HCEC 1CT (cell line): ENCODE results near the gene FAM120B.
"Not testable (repeated sequence)": the region's sequence is repeated elsewhere in the genome, so short reads cannot be mapped to it uniquely, and the experiment has no call there.

Experiments used
- DNase-seq: peaks from one replicate; pipeline ENCODE4 v3.0.0-alpha.2; 2017

The FAM120B gene, protein sequence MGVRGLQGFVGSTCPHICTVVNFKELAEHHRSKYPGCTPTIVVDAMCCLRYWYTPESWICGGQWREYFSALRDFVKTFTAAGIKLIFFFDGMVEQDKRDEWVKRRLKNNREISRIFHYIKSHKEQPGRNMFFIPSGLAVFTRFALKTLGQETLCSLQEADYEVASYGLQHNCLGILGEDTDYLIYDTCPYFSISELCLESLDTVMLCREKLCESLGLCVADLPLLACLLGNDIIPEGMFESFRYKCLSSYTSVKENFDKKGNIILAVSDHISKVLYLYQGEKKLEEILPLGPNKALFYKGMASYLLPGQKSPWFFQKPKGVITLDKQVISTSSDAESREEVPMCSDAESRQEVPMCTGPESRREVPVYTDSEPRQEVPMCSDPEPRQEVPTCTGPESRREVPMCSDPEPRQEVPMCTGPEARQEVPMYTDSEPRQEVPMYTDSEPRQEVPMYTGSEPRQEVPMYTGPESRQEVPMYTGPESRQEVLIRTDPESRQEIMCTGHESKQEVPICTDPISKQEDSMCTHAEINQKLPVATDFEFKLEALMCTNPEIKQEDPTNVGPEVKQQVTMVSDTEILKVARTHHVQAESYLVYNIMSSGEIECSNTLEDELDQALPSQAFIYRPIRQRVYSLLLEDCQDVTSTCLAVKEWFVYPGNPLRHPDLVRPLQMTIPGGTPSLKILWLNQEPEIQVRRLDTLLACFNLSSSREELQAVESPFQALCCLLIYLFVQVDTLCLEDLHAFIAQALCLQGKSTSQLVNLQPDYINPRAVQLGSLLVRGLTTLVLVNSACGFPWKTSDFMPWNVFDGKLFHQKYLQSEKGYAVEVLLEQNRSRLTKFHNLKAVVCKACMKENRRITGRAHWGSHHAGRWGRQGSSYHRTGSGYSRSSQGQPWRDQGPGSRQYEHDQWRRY

DNA sequence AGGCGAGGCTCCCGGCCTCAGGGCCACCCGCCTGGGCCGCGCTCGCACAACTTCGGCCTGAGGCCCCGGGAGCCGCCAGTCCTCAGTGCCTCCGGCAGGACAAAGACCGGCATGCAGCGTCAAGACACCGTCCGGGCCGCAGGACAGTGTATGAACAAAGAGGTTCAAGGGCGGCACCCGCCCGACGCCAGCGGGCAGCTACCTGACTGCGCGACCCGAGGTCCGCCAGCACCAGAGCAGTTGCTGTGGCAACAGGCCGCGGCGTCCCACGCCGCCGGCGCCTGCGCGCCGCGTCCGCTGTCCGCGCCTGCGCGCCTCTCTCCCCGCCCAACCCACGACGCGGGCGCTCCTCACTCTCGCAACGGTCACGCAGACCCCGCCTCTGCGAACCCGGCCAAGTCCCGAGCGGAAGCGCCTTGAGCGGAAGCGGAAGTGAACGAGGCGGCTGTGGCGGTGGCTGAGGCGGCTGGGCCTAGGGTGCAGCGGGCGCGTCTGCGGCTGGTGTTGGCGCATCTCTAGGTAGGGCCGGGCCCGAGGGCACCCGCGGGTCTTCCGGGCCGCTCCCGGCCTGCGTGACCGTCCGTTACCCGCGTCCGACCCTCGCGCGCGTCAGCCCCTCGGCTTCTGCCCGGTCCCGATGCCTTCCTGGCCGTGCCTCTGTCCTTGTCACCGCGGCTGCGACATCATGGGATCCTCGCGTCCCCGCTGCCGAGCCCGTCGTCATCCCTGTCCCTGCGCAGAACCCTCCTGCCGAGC lies at the start of gene FAM120B:
TSS of gene FAM120B (plus strand) at position 435 of the 756 bp plus-strand sequence. CDS start 10,633 bp downstream, outside the sequence.
- peak; percentile 93 for DNase-seq

DNA sequence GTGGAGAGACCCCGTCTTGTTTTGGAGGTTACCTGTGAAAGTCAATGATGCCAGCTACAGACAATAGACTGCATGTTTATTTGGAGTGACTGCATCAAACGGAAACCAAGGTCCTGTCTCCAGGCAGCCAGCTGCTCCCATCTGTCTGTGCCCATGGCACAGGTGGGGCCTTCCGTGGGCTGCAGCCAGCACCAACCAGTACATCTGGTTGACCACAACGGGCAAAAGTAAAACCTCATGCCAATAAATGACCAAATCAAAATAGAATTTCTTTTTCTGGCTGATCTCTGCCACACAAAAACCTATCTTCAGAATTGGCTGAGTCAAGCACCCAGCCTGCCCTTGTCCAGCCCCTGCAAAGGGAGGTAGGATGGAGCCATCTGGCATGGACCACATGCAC lies 49.2 kb upstream of the FAM120B start:
- no peak for DNase-seq

DNA sequence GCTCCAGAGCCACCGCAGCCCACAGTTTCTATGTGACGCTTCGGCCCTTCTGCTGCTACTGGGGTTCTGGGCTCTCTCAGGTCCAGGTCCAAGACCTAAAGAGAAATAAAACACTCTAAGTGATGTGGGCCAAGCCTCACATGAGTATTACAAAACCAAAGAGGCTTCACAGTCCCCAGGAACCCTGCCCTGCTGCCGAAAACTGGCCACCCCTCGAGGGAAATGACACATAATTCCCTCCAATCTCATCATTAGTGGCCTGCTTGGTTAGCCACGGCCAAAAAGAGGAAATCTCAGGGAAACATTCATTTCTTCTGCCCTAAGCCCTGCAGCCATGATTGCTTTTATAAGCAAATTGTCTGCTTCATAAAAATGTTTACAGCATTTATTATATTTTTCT lies 48.2 kb upstream of the FAM120B start:
- no peak for DNase-seq

DNA sequence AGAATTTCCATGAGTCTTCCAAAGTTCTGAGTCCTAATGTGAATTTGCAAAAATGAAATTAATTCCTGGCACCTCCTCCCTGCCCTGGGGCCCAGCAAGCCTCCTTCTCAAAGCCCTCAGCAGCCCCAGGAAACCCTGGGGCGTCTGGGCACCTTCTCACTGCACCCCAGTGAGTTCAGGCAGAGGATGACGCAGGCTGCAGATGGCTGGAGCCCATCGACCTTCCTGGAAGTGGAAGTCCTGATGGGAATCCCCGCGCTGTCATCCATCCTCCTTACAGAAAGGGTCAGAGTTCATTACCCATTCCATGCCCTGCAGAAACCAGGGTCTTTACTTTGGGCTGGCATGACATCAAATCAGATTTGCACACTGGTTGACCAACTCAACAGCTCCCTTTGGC lies 47.3 kb upstream of the FAM120B start:
- DNase-seq, result no peak

DNA sequence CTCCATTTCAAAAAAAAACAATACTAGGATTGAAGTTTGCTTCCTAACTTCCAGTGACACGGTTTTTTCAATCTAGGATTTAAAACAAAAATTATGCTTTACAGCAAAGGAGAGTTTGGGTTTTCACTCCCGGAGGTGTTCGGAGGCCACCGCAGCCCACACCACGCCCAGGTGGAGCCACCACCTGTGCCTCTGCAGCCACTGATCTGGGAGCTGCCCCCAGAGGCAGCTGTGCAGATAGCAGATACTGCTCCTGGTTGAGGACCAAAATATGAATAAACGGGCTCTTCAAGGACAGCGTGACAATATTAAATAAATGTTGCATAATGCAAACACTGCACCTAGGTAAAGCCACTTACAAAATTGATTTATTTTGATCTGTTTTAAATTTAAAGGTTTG lies 45.9 kb upstream of the FAM120B start:
- no peak for DNase-seq

DNA sequence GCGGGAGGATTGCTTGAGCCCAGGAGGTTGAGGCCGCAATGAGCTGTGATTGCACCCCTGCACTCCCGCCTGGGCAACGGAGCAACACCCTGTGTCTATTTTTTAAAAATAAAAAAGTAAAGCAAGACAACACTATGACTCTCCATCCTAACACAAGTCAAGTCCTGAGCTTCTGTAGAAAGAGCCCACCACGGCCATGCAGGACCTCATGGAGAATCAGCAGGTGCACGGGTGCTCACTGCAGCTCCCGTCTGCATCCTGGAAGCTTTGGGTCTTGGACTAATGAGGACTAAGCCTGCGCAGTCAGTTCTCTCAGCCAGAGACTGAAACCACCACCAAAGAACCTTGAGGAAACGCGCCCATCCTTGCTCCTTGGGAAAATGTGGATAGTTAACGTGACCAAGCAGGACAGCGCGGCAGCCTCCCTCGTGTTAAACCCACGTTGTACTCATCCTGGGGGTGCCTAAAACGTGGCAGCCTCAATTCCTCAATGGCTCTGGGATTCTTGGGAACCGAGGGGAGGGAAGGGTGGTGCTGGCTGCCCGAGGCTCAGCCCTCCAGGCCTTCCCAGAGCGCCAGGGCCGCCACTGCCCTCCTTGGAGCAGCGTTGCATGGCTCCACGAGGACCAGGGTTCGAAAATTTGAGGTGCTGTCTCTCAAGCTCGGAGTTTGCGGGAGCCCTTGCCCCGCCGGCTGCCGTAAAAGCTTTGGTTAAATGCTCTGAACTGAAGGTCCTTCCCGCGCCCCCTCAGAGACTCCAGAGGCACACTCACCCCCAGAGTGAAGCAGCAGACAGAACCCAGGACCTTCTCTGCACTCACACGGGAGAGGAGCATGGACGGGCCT lies 44.7 kb upstream of the FAM120B start:
- no peak for DNase-seq

DNA sequence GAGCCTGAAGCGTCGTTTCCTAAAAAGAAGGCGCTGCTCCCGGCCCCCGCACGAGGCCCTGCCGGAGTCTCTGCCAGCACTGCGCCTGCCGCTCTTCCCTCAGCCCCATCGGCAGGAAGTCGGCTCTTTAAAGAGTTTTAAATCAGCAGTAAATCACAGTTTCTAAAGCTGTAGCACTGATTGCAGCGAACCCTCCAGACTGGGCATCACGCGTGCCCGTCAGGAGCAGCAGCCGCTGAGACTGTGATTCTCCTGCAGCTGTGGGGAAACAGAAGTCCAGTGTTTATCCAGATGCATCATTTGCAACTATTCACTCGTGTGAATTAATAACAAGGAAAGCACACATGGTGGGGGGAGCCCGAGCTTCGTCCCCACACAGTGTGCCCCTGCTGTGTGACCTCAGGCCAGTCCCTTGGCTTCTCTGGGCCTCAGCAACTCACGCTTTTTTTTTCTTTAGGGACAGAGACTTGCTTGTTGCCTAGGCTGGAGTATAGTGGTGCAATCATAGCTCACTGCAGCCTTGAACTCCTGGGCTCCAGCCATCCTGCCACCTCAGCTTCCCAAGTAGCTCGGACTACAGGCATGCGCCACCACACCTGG lies 44.0 kb upstream of the FAM120B start:
- no peak for DNase-seq

DNA sequence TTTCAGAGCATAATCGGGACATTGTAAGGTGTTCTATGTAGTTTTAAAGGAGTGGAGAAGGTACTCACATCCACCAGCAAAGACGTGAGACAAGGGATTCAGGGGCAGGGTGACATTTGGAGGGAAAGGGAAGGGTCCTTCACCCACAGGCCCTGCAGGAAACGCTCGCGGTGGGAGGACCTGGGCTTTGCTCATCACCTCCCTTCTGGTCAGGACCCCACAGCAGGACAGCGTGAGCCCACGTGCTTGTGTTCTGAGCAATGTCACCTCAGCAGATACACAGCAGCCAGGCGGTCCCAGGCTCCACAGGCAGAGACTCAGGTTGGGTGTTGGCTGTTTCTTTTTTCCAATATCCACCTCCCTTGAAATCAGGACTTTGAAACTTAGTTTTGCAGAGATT lies 43.1 kb upstream of the FAM120B start:
- DNase-seq, result no peak

DNA sequence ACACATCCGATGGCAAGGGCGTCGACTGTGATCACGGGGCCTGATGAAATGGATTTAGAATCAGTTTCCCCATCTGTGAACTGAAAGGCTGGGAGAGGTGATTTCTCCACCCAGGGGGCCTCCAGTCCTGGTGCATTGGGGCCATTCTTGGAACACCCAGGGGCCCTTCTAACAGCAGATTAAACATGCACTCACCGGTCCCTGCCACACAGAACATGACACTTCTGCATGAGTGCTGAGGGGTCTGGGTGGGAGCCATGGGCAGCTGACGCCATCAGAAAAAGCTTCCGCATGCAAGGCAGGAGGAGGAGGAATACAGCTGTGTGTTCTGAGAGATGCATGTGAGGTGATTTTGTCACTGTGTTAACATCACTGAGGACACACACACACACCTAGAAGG lies 42.5 kb upstream of the FAM120B start:
- DNase-seq, result no peak

DNA sequence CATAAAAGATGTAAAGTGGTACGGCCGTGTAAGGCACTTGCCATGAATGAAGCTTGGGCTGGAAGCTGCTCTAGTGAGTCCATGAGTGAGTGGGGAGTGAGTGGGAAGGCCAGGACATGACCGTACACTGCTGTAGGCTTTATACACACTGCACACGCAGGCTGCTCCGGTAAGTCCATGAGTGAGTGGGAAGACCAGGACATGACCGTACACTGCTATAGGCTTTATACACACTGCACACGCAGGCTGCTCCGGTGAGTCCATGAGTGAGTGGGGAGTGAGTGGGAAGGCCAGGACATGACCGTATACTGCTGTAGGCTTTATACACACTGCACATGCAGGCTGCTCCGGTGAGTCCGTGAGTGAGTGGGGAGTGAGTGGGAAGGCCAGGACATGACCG lies 41.9 kb upstream of the FAM120B start:
- DNase-seq, result not testable (repeated sequence)

DNA sequence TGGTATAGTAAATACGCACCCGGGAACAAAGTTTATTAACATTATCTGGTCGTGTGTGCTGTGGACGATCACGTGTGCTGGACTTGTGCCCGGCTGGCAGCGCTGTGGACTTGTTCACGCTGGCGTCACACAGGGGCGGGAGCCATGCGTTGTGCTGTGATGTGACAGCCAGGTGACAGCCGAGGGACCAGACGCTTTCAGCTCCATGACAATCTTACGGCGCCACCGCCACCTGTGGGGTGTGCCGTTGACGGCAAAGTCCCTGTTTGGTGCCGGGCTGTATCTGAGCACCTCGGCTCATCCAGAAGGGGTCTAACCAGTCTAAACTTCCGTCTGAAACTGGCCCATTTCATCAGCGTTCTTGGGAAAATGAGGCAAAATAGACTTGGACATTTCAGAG lies 40.9 kb upstream of the FAM120B start:
- no peak for DNase-seq

DNA sequence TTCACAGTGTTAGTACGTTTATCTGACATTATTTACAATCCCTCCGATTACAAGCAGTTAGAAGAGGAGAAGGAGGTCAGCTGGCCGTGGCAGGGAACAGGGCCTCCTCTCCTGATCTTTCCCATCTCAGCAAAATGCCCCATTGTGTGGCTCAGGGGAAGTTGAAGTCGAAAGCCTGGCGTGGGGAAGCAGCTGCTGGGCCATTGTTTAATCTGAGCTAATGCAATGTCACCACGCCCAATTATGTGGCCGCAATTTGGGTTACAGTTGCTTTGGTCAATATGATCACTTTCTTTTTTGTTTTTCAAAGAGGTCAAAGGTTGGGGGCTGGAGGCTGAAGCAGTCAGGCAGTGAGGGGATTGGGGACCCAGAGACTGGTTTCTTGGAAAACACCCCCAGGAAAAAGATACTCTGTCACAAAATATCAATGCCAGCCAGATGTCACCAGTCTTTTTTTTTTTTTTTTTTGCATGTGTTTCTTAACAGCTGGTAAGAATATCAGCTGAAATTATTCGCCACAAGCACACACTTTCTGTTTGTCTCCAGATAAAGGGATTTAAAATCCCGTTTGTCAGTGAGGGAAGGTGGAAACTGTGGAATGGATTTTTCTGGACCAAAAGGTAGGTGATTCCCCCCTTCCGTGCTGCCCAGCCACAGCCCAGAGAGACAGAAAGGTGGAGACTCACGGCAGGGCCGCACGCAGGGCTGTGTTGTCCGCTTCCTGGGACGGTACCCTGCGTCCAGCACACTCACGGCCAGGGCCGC lies 40.3 kb upstream of the FAM120B start:
- DNase-seq, result no peak

DNA sequence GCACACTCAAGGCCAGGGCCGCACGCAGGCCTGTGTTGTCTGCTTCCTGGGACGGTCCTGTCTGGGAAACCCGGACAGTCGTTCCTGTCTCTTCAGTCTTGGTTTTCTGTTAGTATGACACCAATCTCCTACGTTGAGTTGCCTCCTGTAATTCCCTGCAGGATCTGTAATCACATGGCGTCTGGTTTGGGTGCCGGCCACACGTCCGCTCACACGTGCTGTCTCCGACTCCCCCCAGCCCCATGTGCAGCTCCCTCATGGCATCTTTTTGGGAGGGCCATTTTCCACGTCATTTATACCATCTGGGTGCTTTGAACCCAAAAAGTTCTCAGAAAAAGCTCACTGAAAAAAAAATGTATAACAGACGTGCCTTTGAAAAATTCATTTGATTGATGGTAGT lies 38.9 kb upstream of the FAM120B start:
- DNase-seq, result no peak

DNA sequence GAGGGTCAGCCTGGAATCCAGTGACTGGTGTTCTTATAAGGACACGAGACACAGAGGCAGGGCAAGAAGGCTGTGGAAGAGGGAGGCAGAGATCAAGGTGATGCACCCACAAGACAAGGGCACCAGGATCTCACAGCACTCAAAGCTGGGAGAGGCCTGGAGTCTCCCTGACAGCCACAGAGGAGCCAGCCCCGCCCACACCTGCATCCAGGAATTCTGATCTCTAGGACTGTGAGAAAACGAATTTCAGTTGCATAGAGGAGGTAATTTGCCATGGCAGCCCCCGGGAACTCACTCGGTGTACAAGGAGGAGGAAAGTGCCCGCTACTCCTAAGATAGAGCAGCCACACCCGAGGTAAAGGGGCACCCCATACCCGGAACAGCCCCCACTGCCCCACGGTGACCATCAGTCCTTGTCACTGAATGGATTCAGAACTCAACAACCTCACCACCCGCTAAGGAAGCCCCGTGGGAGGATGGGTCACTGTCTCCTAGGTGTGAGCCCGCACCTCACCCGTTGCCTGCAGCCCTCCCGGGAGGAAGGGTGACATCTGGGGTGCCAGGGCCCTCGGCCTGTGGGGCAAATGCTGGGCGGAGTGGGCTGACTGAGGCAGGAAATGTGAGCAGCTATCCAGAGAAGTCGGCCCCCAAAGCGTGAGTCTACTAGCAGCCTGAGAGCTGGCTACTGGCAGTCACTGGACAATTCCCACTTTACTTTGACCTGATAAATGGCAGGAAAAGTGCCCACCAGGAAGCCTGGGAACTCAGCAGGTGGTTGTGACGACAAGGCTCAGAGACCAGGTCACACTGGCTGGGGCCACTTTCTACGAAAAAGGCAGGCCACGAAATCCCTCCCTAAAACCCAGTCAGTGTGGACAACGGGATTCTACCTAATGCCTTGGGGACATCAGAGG lies 38.1 kb upstream of the FAM120B start:
- DNase-seq, result no peak

DNA sequence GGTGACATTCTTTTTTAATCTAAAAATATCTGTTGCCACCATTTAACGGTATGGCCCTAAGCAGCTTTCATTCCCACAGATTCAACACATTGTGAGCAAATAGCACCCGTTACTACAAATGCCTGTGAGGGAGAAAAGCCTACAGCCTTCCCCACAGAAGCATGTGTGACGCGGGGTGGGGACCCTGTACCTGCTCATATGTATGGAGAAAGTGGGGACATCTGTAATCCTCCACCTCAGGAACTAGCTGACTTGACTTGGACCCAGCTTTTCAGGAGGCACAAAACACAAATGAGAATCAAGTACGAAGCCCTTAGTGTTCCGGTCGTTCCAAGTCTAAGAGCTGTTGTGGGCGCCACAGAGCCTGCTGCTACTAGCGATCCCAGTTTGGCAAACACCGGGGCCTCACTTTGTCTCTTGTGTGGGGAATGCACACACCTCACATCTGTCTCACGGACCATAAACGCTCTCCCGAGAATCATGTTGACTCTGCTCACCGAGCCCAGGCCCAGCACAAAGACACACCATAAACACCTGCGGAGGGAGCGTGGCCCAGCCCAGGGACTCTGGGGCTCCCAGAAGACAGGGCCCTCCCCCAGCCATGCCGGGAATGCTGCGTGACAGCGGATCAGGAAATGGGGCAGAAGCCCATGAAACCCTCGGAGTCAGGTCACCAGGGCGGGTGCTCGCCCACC lies 37.3 kb upstream of the FAM120B start:
- no peak for DNase-seq

DNA sequence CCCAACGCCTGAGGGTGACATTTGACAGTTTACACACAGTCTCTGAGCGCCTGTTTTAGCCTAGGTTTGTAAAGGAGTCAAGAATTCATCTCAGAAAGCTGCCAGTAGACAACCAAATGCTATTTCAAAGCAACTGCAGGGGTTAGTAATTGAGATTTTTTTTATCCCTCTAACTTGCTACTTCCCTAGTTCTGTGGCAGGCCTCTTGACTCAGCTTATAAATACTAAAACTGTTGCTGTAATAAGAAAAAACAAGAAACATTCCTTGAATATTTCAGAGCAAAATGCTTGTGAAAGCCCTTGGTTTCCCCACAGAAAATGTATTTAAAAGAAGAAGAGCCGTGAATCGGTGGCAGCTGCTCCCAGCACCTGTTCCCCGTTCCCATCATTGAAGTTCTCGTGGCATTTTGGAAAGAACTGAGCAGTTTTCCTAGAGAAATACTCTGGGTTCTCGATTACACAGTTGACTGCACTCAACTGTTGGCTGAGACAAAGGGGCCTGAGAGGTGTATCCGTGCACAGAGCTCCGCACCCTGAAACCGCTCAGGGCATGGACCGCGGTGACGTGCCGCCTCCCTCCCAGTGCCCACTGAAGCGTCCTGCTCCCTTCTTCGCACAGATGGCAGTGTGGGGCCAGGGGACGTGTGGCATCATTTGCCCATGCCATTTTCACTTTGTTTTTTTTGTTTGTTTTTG lies 36.6 kb upstream of the FAM120B start:
- no peak for DNase-seq

DNA sequence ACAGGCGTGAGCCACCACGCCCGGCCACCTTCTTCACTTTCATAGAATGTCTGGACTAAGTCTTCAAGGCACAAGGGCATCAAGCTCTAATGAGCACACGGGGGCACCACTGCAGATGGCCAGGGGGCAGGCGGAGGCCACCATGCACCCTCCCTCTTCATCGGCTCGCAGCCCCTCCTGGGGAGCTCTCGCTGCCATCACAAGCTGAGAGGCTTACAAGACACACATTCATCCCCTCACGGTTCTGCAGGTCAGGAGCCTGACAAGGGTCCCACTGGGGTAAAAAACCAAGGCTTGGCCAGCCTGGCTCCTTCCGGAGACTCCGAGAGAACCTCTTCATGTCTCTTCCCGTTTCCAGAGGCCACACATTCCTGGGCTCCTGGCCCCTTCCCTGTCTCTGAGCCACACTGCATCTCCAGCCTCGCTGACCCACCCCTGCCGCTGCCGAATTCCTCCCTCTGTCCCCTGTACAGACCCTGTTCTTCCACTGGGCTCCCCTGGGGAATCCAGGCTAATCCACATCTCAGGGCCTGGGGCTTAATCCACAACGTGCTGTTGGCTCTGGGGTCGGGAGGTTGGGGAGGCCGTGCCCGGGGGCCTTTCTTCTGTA lies 35.5 kb upstream of the FAM120B start:
- no peak for DNase-seq

DNA sequence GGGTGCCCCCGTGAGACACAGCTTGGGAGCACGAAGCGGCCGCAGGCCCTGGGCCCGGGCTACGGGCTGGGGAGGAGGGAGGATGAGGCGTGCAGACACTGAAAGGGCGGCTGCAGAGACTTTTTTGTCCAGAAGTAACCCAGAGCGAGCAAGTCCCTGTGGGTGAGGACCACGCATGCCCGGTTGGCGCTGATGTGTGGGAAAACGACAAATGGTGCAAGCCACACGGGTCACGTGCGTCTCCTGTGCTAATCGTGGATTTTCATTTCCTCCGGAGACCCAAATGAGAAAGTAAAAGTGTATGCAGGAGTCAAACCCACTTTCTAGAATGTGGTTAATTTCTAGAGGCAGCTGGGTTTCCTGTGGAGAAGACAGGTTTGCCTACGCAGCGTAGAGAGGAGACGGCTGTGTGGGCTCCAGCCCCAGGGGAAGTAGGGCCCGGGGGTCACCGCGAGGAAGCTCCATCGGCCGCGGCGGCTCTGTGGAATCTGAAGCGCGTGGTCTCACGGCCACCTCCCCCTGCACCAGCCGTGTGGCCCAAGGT lies 34.7 kb upstream of the FAM120B start:
- DNase-seq, result no peak
